Measurements from ENCODE around the gene WDR1. TPM values are rescaled to one million over a fixed set of nuclear protein-coding genes. Genes with fewer than 3 reads are reported as not detected.

Gene WDR1
- total and polyA plus RNA-seq, 2 donors (not counting 3 experiments of a cell fraction or from before 2014, with no cell fraction given): 590 to 660 TPM

DNA sequence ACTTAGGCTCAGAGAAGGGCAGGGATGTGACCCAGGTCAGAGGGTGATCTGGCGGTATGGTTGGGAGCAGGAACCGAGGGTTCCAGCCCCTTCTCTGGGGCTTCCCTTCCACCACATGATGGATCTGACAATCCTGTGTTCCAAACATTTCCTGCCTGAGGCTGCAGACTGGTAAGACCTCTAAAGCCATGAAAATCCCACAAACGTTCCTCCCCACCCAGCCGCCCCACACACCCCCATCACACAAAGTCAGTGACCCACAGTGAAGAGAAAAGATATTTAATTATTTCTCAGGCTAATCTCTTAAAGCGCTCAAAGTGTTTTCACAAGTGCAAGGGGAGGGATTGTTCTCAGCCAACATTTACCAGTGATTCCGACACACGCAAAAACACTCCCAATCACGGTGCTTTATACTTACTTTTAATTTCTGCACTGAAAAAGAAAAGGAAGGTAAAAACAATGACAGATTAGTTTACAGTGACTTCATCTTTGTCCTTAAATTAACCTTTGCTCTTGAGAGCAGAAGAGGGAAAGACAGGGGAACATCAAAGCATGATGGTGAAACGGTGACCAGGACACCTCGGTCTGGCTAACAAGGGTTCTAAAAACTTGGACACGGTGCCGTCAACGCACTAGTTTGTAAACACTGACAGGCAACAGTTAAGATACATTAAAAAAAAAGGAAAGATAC, 42.4 kb downstream of the WDR1 start:
- H3K9ac ChIP-seq (replicated peaks; ENCODE audit: extremely low read depth, insufficient read depth, low read length): no peak overlapping the region
- H3K27ac ChIP-seq (ENCODE audit: insufficient read depth, low read depth, low read length): no peak overlapping the region
- no peak overlapping the region for H3K4me2 ChIP-seq (ENCODE audit: insufficient read depth, low read length)
- intact Hi-C loops (cut with micrococcal nuclease) (loop anchor here (5.0 kb wide), 2 partner anchors 328 to 383 kb away; partner anchors contain the start of gene ZNF518B), dilution Hi-C loops (cut with MboI; ENCODE audit: extremely low pct_ligation_motif_present, low sequenced_read_pairs) (no loop called here)
- peaks cover 39 to 57% of the 10 kb centered on the region in 2 experiments for H3K36me3 ChIP-seq (ENCODE audit: control insufficient read depth in 2 of 2, extremely low read depth in 1 of 2, insufficient read depth in 2 of 2, low read length in 2 of 2)
- CTCF ChIA-PET: no interaction called here
- H3K27me3 ChIP-seq (ENCODE audit: control insufficient read depth in 2 of 2, insufficient read depth in 2 of 2, low read length in 2 of 2): no peaks in the 10 kb centered on the region
- no TSS peak for BruUV-seq (replicated peaks)
- DNase-seq (ENCODE audit: low read depth, low spot score): no peak
- TF ChIP-seq FOS (IDR thresholded peaks at IDR 0.05; ENCODE audit: borderline replicate concordance, insufficient read depth, low read length): no peak
- TF ChIP-seq, protein P1, sequence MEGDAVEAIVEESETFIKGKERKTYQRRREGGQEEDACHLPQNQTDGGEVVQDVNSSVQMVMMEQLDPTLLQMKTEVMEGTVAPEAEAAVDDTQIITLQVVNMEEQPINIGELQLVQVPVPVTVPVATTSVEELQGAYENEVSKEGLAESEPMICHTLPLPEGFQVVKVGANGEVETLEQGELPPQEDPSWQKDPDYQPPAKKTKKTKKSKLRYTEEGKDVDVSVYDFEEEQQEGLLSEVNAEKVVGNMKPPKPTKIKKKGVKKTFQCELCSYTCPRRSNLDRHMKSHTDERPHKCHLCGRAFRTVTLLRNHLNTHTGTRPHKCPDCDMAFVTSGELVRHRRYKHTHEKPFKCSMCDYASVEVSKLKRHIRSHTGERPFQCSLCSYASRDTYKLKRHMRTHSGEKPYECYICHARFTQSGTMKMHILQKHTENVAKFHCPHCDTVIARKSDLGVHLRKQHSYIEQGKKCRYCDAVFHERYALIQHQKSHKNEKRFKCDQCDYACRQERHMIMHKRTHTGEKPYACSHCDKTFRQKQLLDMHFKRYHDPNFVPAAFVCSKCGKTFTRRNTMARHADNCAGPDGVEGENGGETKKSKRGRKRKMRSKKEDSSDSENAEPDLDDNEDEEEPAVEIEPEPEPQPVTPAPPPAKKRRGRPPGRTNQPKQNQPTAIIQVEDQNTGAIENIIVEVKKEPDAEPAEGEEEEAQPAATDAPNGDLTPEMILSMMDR (IDR thresholded peaks at IDR 0.05; ENCODE audit: extremely low read depth in 1 of 2, insufficient read depth in 1 of 2, low read depth in 1 of 2, low read length in 2 of 2): no peak
- TF ChIP-seq, protein P2, sequence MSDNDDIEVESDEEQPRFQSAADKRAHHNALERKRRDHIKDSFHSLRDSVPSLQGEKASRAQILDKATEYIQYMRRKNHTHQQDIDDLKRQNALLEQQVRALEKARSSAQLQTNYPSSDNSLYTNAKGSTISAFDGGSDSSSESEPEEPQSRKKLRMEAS (IDR thresholded peaks at IDR 0.05; ENCODE audit: insufficient read depth, insufficient read length): no peak
- TF ChIP-seq POLR2AphosphoS5 (IDR thresholded peaks at IDR 0.05; ENCODE audit: insufficient read depth, low read depth, low read length): no peak
- no peak for TF ChIP-seq MYC (IDR thresholded peaks at IDR 0.05; ENCODE audit: low read depth, low read length)
- TF ChIP-seq POLR2A (IDR thresholded peaks at IDR 0.05; ENCODE audit: low read depth, low read length): no peak
- no peak for TF ChIP-seq JUN (IDR thresholded peaks at IDR 0.05; ENCODE audit: borderline replicate concordance, insufficient read depth, insufficient read length, low read depth)
- TF ChIP-seq EZH2 (IDR thresholded peaks at IDR 0.05; ENCODE audit: borderline replicate concordance, low read depth, low read length, severe bottlenecking): no peak
- no peak for TF ChIP-seq GATA2 (IDR thresholded peaks at IDR 0.05; ENCODE audit: insufficient read depth, insufficient read length, low read depth, low read length)
- H3K4me3 ChIP-seq (replicated peaks in 1 of 3; ENCODE audit: insufficient read depth in 1 of 3, low read depth in 1 of 3, low read length in 3 of 3): no peak overlapping the region
- no peaks in the 10 kb centered on the region for H3K9me1 ChIP-seq (replicated peaks; ENCODE audit: control insufficient read depth, extremely low read depth, insufficient read depth, low read length)
- H3K79me2 ChIP-seq (ENCODE audit: control insufficient read depth, insufficient read depth, low read length): peaks cover 2% of the 10 kb centered on the region
- H3K4me1 ChIP-seq (ENCODE audit: control insufficient read depth, extremely low read depth, insufficient read depth, low read length): peaks cover 18% of the 10 kb centered on the region
- H3K9me3 ChIP-seq (replicated peaks; ENCODE audit: control insufficient read depth, insufficient read depth, low read length): no peaks in the 10 kb centered on the region
- H4K20me1 ChIP-seq (replicated peaks; ENCODE audit: control insufficient read depth, extremely low read depth, insufficient read depth, low read length): no peaks in the 10 kb centered on the region
- FAIRE-seq: no peak
- H2AFZ ChIP-seq (ENCODE audit: low read depth, low read length): no peak overlapping the region
- POLR2A ChIA-PET: no interaction called here
